Caki2 (cell line): ENCODE measurements around the gene GTF3C2. TPM values are rescaled to one million over a fixed set of nuclear protein-coding genes. Genes with fewer than 3 reads are reported as not detected.
A peak's percentile ranks its signal among the peaks of the same experiment; 100 is the strongest.
"Not testable (repeated sequence)": the region's sequence is repeated elsewhere in the genome, so short reads cannot be mapped to it uniquely, and the experiment has no call there.

ENCODE experiments used
- DNase-seq: peaks from one replicate; pipeline ENCODE4 v3.0.0-alpha.2; 2015; ENCODE audit warnings: low read depth
- in situ Hi-C: cut with HindIII; loops from 2 replicates; pipeline ENCODE4 v1.10.0; 2016; ENCODE audit warnings: low sequenced_read_pairs, low pct_unique_long_range_greater_than_20kb, mixed read lengths
- total RNA-seq: library from RNA; depleted of rRNA; stranded (reverse); fragments of >200 nt; shearing (Covaris generic); gene quantifications from 2 replicates; pipeline ENCODE4 v1.2.3, GENCODE V29; 2014; ENCODE audit warnings: low replicate concordance

GTF3C2 gene
- total RNA-seq, 1 experiment from 2014 or later: 68.2 TPM

GRCh38 chr2:27324720-27325119 is 31.8 kb downstream of the GTF3C2 start:
- in situ Hi-C loops: no loop called here
- no peak for DNase-seq

GRCh38 chr2:27323596-27324285 is 32.8 kb downstream of the GTF3C2 start:
- in situ Hi-C loops: no loop called here
- DNase-seq: no peak

DNA sequence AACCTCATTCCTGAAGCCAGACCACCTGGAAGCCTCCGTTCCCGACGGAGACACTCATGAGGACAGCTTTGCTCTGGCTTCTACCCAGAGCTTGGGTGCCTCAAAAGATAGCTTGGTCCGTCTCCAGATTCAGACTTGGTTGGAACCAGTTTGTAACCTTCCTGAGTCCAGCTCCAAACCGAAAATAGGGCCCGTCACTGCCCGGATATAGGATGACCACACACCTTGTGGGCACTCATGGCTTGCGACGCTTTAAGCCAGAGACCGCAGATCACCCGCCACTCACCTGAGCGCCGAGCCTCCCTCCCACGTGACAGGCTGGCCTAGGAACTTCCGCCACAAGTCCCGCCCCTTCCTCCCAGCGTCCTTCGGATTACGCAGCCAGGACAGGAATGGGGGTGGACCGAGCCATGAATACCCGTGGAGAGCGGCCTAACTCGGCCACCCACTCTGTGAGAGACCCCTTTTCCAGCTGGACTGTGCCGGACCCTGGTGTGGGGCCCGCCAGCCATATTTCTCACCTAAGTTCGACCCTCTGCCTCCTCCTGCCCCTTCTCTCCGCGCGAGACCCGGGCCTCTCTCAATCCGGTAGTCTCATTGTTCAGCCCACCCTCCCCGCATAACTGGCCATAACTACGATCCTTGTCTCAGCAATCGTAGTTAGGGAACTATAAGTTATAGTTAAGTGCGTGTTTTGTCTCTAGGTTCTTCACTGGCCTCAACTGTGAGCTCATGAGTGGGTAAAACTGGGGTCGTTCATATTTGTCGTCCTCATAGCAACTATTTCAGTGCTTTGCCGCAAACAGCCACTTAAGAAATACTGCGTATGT is 33.6 kb downstream of the GTF3C2 start, which contains the start of gene MPV17:
TSS of gene MPV17 (minus strand) at position 332 of the 830 bp plus-strand sequence. CDS start 580 bp downstream, outside the sequence.
- in situ Hi-C loops: no loop called here

GRCh38 chr2:27322301-27322765 is 34.2 kb downstream of the GTF3C2 start:
- DNase-seq: no peak
- in situ Hi-C loops: no loop called here

More for the DNA sequence above, 33.6 kb downstream of the GTF3C2 start, which contains the start of gene MPV17:
- DNase-seq: peak; percentile 90

GRCh38 chr2:27320958-27321543 is 35.5 kb downstream of the GTF3C2 start:
- in situ Hi-C loops: no loop called here
- peak; percentile 98 for DNase-seq

DNA sequence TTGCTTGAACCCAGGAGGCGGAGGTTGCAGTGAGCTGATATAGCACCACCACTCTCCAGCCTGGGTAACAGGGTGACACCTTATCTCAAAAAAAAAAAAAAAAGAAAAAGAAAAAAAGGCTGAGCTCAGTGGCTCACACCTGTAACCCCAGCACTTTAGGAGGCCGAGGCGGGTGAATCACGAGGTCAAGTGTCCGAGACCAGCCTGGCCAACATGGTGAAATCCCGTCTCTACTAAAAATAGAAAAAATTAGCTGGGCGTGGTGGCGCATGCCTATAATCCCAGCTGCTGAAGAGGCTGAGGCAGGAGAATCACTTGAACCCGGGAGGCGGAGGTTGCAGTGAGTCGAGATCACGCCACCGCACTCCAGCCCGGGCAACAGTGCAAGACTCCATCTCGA is 36.7 kb downstream of the GTF3C2 start:
- DNase-seq, in situ Hi-C loops: not testable (repeated sequence)

DNA sequence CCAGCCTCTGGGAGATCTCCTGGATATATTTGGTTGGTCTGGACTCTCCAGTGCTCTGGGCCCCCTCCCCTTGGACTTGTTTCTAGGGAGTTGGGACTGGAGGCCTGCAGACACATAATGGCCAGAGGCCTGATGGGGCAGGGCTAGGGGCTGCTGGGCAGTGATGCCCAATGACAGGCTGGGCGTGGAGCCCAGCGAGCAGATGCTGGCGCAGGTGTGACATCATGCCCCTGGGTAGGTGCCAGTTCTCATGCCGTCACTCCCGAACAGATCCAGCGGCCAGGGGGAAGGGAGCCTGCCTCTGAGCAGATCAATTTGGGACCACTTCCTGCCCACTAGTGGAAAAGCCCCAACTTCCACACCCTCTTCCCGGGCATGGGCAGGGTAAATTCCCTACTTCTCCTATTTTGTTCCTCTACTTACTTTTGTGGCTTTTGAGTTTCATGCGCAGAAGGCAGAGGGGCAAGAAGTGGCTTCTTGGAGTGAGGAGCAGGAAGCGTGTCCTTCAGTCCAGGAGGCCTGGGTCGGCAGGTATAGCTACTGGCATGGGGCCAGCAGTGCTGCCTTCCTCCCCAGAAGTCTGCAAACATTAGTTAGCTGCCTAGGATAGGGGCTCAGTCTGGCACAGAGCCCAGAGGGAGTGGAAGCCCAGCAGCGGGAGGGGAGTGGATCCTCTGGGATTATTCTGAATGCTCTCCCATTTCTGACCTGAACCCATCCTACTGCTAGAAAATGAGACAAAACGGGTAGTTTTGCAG is 39.7 kb downstream of the GTF3C2 start:
- in situ Hi-C loops: no loop called here
- DNase-seq: no peak

DNA sequence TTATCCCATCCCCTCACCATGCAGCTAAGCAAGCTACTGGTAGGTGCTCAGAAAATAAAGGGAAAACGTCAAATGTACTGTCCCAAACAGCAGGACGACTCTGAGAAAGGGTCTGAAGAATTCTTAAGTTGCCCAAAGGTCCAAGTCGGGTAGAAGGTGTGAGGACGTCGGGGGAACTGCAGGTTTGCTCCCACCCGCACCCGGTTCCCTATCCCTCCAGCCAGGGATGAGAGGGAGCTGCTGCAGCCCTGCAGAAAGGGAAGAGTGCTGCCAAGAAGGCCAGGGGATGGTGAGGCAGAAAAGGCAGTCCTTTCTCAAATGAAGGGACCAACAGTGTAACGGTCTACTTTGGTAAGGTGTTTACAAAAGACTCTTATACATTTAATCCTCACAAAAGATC is 41.4 kb downstream of the GTF3C2 start:
- in situ Hi-C loops: no loop called here
- no peak for DNase-seq

DNA sequence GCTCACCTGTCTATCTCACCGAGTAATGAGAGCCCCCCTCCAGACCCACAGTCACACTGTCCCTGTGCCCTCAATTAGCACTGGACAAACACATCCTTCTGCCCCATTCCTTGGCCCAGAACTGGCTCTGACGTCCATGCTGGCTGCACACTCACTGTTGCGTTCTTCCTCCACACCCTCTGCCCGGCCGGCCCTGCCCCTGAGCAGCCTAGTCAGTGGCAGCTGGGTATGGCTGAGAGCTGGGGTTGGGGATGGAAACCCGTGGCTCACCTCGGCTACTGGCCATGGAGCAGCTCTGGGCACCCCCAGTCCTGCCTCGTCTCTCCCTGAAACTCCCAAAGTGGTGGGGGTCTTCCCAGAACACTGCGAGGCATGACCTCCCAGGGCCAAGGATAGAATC is 41.9 kb downstream of the GTF3C2 start:
- in situ Hi-C loops: no loop called here
- no peak for DNase-seq

- in situ Hi-C loops: no loop called here
- no peak for DNase-seq
These were observed 42.5 kb downstream of the GTF3C2 start for GRCh38 chr2:27313882-27314645.

GRCh38 chr2:27312152-27312551 is 44.4 kb downstream of the GTF3C2 start:
- no peak for DNase-seq
- in situ Hi-C loops: no loop called here

DNA sequence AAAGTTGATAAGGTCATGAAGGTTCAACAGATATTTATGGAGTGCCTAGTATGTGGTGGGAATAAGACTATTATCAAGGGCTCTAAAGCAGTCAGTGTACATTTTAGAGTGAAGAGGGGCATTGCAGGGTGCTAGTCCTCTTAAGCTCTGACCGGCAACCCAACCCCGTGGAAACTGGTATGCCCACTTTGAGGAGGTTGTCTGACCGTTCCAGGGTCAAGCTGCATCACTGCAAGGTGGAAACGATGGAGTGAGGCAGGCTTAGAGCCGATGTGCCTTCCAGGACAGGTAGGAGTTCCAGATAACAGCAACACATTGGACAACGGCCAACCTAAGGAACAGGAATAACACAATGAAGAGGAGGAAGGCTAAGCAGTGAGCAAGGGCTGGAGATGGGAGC is 46.9 kb downstream of the GTF3C2 start:
- in situ Hi-C loops: no loop called here
- no peak for DNase-seq

GRCh38 chr2:27308359-27308881 is 48.1 kb downstream of the GTF3C2 start, which contains the start of gene UCN:
Gene UCN, minus strand, starts transcription at chr2:27308445. Its CDS starts 550 bp downstream, at chr2:27307895.
- no peak for DNase-seq
- in situ Hi-C loops: no loop called here

DNA sequence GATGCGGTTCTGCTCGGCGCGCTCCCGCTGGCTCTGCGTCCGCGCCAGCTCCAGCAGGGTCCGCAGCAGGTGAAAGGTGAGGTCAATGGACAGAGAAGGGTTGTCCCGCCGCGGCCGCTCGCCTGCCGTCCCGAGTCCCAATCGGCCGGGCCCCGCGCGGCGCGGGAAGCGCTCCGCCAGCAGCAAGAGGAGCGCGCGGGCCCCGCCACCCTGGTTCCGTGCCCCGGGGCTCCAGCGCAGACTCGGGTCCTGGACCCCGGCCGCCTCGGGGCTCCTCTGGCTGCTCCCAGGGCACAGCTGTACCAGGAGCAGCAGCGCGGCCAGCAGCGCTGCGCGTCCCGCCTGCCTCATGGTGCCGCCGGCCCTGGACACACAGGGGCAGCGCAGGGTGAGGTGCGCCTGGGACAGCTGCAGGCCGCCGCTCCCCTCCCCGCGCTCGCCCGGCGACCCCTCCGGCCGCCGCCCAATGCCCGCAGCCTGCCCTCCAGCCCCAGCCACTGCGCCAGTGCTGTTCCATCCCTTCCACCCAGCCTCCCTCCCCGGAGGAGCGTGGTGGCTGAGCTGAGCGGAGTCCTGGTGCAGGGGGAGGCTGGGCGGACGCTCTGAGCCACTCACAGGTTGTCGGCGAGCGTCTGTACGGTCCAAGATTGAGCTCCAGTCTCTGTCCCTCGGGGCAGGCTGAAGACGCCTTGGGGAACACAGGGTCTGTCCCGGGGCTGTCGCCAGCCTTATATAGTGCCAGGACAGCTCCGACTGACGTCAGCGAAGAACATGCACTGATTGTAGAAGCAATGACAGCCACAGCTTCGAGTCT is 48.8 kb downstream of the GTF3C2 start:
- no peak for DNase-seq
- in situ Hi-C loops: no loop called here

DNA sequence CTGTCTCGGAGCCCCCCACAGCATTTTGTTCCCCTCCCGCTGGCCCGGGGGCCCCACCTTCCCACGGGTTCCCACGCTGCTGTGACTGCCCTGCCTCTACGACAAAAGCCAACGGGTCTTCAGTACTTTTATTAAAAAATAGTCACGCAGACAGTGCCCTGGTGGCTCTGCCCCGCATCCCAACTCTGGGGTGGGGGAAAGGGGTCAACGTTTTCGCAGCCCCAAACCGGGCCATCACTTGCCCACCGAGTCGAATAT is 49.3 kb downstream of the GTF3C2 start:
- in situ Hi-C loops: no loop called here
- DNase-seq: no peak

DNA sequence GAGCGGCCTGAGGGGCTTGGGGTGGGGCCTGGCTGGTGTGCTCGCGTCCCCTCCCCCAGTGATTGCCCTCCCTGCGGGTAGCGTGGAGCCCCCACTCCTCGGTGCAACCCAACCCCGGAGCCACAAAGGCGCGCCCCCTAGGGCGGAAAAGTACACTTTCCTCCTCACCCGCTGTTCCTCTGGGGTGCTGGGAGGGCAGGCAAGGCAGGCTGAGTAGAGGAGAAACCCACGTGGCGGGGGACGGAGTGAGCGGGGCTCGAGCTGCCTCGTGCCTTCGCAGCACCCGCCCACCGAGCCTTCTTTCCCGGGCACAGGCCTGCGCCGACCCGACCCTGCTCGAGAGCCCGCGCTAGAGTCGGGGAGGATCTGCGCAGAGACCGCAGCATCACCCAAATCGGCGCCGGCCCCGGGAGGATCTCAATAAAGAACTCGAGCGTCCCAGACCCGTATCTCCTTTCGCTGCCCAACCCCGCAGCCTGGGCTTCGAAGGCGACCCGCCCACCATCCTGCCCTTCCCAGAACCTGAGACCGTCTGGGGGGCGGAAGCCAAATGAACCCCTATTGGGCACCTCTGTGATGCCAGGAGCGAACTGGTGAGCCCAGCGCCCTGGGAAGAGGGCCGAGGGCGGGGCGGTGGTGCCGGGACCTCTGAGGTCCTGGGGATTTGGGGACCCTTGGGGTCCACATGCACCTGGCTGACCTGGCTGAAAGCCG is 49.8 kb downstream of the GTF3C2 start:
- DNase-seq: no peak
- in situ Hi-C loops: no loop called here
